Measurements from ENCODE around the gene HDGFL1.

Gene HDGFL1

GRCh38 chr6:22545051-22545450 lies 24.3 kb upstream of the HDGFL1 start:
- no peak for TF ChIP-seq CTCF (conservative IDR thresholded peaks at IDR 0.05; ENCODE audit: low read length)
- DNase-seq (ENCODE audit: low read depth) = no peak
- no peak overlapping the region for H3K4me3 ChIP-seq (ENCODE audit: low read length)

GRCh38 chr6:22546236-22546635 lies 23.1 kb upstream of the HDGFL1 start:
- TF ChIP-seq CTCF (conservative IDR thresholded peaks at IDR 0.05; ENCODE audit: low read length) = no peak
- no peak for DNase-seq (ENCODE audit: low read depth)
- H3K4me3 ChIP-seq (ENCODE audit: low read length) = no peak overlapping the region

- no peak for DNase-seq (ENCODE audit: low read depth)
- H3K4me3 ChIP-seq (ENCODE audit: low read length) = no peak overlapping the region
- TF ChIP-seq CTCF (conservative IDR thresholded peaks at IDR 0.05; ENCODE audit: low read length) = no peak
Observed at GRCh38 chr6:22550971-22551670, 18.2 kb upstream of the HDGFL1 start.

GRCh38 chr6:22556266-22556665 lies 13.1 kb upstream of the HDGFL1 start:
- H3K4me3 ChIP-seq (ENCODE audit: low read length) = no peak overlapping the region
- TF ChIP-seq CTCF (conservative IDR thresholded peaks at IDR 0.05; ENCODE audit: low read length) = no peak
- no peak for DNase-seq (ENCODE audit: low read depth)

GRCh38 chr6:22557007-22557406 lies 12.4 kb upstream of the HDGFL1 start:
- no peak for TF ChIP-seq CTCF (conservative IDR thresholded peaks at IDR 0.05; ENCODE audit: low read length)
- no peak for DNase-seq (ENCODE audit: low read depth)

GRCh38 chr6:22558288-22558882 lies 11.0 kb upstream of the HDGFL1 start:
- TF ChIP-seq CTCF (conservative IDR thresholded peaks at IDR 0.05; ENCODE audit: low read length) = no peak
- H3K4me3 ChIP-seq (ENCODE audit: low read length) = no peak overlapping the region
- DNase-seq (ENCODE audit: low read depth) = no peak

More at GRCh38 chr6:22557007-22557406, 12.4 kb upstream of the HDGFL1 start:
- H3K4me3 ChIP-seq (ENCODE audit: low read length) = no peak overlapping the region

- DNase-seq (ENCODE audit: low read depth) = no peak
- no peak overlapping the region for H3K4me3 ChIP-seq (ENCODE audit: low read length)
- no peak for TF ChIP-seq CTCF (conservative IDR thresholded peaks at IDR 0.05; ENCODE audit: low read length)
Observed at GRCh38 chr6:22568854-22569253, 512 bp upstream of the HDGFL1 start.
